ENCODE measurements around the gene OST4.

The OST4 gene

DNA sequence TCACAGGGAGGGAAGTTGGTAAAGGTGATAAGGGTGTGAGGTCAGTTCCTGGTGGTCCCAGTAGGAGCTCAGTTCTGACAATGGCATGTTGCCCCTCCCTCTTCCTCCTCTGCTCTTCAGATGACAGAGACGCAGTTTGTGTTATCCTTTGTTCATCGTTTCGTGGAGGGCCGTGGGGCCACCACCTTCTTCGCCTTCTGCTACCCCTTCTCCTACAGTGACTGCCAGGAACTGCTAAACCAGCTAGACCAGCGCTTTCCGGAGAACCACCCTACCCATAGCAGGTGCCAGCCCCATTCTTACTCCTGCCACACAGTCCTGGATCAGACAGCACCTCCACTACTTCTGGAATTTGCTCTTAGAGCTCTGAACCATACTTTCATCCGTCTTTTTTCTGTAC lies 17.7 kb downstream of the OST4 start:
- DNase-seq (ENCODE audit: low read depth, low spot score): no peak

DNA sequence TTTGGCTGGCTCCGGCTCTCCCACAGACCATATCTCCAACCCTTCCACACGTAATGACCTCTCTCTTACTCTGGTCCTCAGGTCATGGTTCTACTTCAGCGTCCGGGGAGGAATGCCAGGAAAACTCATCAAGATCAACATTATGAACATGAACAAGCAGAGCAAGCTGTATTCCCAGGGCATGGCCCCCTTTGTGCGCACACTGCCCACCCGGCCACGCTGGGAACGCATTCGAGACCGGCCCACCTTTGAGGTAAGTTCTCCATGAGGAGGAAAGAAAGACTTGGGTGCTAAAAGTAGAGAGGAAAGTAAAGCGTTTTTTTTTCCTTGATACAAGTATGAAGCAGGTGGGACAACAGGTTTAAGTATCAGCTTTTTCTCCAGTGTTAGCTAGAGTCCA lies 18.1 kb downstream of the OST4 start:
- DNase-seq (ENCODE audit: low read depth, low spot score): no peak

DNA sequence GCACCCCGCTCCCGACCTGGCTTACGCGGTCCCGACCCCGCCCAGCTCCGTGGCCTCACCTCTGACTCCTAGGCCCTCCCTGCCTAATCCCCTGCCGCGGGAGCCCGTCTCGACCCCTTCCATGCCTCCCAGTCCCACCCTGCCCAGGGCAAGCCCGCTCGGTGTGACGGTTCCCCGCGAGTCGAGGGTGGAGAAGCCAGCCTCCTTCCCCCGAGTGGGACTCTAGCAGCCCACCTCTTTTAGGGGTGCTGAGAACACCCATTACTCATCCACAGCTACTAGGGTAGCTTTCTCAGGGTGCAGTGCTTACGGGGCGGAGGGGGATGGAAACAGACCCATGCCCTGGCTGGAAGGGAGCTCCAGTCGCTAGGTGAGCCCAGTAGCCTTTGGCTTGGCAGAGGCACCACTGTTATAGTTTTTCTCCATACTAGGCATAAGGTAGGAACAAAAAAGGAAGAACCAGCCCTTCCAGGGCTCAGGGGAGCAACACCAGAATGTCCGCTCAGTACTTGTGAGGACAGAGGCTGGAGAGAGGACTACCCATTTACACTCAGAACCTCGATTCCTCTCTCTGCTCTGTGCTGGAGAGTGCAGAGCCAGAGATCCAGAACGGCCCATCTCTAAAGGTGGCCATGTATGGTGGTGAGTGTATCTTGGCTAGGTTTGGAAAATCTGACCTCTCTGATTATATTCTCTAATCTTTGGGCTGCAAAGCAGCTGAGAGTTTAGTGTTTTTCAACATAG lies 19.4 kb downstream of the OST4 start:
- peak; percentile 29 for DNase-seq (ENCODE audit: low read depth, low spot score)

DNA sequence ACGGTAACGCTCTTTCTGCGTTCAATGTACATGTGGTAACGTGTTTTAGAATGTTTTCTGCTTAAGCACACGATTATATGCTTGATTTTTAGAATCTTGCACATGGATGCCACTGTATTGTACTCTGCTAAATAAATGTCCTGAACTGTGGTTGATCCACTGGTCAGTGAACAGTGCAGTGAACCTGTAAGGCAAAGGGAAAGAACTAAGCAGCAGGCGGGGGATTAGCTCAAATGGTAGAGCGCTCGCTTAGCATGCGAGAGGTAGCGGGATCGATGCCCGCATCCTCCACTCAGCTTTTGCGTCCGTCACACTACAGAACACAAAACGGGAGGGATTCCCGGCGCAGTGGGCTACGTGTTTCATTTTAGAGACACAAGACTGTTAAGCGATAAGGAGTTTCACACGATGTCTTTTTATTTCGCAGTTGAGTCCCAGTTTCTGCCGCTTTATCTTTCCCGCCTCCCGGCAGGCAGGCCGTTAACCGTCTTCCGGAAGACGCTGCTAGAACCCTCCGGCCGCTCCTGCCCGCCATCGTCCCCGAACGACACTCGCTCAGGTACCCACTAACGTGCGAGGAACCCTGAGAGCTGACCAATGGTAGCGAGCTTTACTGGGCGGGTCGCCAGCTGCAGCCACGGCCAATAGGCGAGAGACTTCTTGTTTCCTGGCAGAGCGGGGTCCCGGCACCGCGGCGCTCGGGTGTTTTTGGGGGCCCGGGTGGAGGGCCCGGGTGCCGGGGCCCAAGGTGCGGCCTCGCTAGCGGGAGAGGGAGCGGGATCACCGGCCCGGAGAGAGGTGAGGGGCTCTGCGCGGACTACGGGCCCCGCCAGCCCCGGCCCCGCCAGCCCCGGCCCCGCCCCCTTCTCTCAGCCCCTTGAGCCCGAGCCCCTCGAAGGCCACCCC lies 20.2 kb downstream of the OST4 start, which contains the start of gene AGBL5:
AGBL5 (plus strand) TSS at position 673 of the 906 bp plus-strand sequence. CDS start 1,291 bp downstream, outside the sequence.
- peak; percentile 97 for DNase-seq (ENCODE audit: low read depth, low spot score)

DNA sequence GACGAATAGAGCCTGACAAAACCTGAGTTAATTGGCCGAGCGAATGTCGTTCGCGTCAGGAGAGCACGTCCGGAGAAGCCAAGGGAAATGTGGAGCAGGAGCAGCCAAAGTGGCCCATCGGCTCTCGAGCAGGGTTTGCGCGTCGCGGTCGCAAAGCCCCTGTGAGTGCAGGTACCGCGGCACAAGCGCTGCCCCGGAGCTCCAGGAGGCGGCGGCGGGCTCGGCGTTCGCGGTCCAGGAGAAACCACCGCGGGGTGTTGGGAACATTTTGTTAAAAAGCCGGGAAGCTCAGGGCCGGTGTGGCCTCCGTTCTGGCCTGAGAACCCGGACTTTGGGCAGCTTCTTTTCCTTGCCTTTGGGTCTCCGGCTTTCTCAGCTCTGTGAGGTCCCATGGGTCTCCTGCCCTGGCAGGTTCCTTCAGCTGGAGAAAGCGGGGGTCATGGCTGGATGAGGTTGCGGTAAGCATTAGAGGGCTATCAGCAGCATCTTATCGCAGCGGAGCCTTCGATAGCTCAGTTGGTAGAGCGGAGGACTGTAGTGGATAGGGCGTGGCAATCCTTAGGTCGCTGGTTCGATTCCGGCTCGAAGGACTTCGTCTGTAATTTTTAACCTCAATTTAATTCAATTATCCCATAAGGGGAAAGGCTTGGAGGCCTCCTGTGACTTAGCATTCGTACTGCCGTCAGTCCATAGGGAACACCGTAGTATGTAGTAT lies 21.0 kb downstream of the OST4 start:
- DNase-seq (ENCODE audit: low read depth, low spot score): peak; percentile 98

DNA sequence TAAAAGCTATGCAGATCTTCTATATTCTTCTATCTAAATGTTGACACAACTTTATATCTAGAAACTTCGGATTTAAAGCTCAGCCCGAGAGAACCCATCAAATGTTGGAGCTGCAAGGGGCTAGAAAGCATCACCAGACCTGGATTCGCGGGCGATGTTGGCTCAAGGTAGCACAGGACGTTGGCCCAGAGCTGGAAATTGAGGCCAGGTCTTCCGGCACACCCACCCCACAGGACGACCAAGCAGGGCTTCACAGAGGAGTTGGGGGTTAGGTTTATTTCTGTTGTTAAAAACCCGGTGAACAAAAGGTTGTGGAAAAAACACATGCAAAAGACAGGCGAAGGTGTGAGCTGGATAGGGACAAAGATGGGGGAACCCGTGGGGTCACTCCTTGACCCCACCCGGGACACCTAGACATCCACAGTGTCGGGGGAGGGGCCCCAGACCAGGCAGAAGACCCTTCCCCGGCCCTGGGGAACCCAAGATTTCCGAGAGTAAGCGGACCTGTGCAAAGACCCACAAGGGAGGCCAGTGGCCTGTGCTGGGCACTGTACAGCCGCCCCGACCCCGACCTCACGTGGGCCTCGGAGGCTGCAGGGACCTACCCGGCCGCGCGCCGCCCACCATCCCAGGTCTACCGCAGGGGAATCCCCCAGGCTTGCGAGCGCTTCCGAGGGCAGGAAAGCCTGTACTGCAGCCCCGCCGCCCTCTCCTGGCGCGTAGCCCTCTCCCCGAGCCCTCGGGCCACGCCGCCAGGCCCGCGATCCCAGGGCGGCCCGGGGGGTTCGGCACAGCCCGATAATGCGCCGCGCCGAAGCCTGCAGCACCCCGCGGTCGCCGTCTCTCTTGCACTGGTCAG lies 21.8 kb downstream of the OST4 start:
- DNase-seq (ENCODE audit: low read depth, low spot score): no peak

DNA sequence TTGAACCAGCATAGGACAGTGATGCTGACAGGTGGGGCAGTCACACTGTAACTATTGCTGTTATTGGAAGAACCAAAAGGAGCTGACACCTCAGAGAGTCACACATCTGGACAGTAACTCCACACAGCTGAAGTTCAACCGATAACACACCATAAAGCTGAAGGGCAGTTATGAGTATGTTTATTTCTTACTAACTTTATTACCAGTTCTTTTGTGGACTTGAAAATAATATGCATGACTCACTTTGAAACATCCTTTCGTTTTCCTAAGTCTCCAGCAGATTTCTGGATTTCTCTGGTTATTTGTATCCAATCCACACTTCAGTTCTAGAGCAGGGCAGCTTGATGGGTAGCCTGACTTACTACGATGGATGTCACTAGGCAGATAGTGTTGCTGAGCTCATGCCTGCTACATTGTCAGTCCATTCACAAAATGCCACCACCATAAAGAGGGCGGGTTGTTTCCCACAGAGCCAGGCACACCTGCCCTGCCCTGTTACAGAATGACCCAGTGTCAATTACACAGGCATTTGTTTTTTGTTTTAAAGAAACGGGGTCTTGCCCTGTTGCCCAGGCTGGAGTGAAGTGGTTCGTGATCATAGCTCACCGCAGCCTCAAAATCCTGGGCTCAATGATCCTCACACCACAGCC lies 28.3 kb downstream of the OST4 start:
- DNase-seq (ENCODE audit: low read depth, low spot score): no peak

DNA sequence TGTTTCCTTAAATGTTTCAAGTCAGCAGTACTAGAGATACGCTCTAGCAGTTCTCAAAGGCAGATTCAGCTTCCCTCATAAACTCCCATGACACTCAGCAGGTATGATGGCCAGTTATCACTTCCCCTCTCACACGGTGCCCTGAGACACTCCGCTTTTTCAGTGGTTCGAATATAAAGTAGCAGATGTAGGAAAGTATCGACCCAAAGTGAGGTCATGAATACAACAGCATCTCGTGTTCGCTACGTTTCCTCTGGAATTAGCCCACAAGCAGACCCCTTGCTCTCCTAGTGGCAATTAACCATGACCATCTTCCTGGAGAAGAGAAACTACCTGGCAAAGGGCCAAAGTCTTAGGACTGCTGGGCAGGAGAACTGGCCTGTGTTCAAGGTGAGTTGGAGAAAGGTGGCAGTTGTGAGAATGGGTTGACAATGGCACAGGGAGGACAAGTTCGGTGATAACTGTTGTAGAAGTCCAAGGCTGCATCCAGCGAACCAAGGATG lies 29.2 kb downstream of the OST4 start:
- DNase-seq (ENCODE audit: low read depth, low spot score): no peak

DNA sequence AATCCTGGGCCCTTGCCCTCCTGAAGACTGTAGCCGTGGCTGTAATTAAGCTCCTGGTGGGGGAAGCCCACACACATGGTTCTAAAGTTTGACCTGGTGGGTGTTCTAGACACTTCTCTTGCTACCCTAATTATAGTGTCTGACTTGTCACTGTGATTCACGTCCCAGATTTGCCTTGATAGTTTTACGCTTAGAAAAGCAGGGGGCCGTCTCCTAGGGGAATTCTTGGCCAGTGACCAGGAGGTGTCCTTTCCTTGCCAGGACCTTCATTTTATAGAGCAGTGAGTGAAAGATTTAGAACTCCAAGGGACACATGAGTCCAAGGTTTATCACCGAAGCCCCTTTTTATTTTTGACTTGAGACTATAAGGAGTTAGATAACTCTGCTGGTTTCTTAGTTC lies 29.7 kb downstream of the OST4 start:
- DNase-seq (ENCODE audit: low read depth, low spot score): no peak

DNA sequence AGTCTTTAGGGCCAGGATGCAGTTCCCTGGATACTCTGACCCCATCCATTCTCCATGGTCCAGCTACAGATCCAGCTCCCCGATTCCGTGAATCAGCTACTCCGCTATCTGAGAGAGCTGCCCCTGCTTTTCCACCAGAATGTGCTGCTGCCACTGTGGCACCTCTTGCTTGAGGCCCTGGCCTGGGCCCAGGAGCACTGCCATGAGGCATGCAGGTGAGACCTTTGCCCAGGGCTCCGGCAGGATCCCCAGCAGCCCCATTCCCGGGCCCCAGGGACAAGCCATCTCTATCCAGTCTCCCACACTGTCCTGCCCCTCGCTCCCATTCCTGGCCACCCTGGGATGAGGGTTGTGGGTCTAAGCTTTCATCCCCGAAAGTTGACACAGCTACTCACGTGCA lies 31.2 kb downstream of the OST4 start:
- no peak for DNase-seq (ENCODE audit: low read depth, low spot score)

DNA sequence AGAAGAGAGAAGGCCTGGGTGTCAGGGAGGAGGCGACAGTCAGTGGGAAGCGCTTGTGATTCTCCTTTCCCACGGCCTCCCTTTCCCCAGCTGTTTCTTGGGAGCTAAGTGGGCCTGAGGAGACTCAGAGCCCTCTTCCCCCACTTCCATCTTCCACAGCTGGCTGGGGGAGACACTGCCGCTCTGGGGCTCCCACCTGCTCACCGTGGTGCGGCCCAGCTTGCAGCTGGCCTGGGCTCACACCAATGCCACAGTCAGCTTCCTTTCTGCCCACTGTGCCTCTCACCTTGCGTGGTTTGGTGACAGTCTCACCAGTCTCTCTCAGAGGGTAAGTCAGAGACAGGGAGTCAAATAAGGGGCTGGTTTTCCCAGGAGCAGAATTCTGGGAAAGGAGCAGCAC lies 31.6 kb downstream of the OST4 start:
- no peak for DNase-seq (ENCODE audit: low read depth, low spot score)

DNA sequence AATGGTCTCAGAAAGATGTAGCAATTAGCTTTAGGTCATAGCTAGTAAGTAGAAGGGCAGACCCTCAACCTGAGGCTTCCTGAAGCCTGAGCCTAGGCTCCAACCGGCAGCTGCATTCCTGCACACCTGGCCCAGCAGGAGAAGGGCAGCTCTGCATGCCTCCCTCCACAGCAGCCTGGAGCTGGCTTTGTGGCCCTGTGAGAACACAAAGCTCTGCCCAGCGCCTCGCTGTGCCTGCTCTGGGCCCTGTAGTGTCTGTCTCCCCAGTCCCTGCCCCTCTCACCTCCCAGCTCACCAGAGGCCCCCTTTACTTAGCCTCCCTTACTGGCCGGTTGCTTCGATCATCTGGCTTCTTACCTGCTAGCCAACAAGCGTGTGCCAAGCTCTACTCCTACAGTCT lies 32.0 kb downstream of the OST4 start:
- no peak for DNase-seq (ENCODE audit: low read depth, low spot score)

DNA sequence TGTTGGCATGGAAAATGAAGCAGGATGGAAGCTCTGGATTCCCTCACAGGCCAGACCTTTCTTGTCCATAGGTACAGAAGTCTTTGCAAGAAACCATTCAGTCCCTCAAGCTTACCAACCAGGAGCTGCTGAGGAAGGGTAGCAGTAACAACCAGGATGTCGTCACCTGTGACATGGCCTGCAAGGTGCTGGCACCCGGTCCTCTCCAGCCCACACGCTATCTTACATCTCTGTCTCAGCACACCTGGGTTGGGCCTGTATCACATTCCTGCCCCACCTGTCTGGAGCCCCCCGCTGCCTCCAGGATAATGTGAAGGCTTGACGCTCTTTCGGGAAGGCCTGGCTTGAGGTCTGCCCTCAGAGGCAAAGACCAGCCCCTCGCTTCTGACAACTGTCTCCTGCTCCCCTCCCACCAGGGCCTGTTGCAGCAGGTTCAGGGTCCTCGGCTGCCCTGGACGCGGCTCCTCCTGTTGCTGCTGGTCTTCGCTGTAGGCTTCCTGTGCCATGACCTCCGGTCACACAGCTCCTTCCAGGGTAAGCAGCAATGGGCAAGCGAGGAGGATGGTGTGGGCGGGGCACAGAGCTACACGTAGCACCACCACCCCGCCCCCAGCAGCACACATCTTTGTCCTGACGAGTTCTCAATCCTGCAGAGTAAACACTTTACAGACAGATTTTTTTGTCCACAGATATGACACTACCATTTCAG lies 32.7 kb downstream of the OST4 start:
- no peak for DNase-seq (ENCODE audit: low read depth, low spot score)

DNA sequence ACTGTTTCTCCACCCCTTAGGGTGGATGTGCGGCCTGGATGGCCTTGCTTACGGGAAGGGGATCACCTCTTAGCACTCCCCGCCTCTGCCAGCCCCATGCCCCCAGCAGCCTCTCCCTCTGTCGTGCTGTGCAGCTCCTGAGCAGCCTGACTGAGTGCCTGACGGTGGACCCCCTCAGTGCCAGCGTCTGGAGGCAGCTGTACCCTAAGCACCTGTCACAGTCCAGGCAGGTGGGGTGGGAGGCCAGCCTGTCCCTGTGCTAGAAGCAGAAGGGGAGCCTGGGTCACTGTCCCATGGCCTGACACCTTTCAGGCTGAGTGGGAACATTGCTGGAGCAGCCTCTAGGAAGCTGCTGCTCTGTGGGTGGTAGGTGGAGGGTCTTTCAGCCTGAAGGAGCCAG lies 33.4 kb downstream of the OST4 start:
- DNase-seq (ENCODE audit: low read depth, low spot score): no peak

DNA sequence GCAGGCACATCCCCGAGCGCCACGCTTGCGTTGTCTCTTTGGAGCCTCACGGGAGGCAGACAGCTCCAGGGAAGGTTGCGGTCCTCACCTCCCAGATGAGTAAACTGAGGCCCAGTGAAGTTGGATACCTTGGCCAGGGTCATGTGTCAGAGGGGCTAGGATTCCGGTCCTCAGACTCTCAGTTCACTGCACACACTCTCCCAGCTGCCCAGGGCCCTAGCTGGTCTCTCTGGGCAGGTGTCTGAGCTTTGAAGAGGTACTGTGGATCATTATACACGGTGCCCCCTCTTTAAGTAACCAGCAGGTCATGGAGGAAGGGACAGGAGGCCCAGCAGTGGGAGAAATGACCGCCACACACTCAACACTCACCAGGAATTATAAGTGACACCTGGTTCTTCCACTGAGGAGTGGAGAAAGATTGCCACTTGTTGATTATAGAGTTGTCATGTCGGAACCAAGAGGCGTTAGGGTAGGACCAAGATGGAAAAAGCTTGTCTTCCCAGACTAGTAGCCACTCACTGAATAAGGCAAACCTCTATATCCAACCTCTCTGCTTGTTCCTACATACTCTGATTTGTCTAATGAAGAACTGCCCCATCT lies 38.1 kb downstream of the OST4 start:
- no peak for DNase-seq (ENCODE audit: low read depth, low spot score)

DNA sequence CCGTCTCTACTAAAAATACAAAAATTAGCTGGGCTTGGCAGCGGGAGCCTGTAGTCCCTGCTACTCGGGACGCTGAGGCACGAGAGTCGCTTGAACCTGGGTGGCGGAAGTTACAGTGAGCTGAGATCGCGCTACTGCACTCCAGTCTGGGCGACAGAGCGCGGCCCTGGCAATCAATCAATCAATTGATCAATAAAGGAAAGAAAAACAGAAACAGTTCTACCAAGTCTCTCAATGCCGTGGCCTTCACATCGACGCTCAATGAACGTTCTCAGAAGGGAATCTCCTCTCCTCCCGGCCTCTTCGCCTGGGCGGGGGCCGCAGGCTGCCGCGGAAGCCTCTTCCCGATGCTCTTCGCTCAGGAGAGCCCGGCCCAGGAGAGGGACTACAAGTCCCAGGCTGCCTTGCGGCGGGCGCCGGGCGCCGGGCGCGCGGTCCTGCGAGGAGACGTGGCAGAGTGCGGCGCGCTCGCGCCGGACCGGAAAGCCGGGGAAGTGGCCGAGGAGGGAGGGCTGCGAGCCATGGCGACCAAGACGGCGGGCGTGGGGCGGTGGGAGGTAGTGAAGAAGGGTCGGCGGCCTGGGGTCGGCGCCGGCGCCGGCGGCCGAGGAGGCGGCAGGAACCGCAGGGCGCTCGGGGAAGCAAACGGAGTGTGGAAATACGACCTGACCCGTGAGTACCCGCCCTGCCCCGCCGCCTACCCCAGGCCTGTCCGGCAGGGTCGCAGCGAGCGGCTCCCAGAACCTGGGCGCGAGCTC lies 38.8 kb downstream of the OST4 start, which contains the start of gene TMEM214:
TMEM214 (plus strand) TSS at position 471 of the 758 bp plus-strand sequence; CDS start at position 522, 51 bp downstream.
- peak; percentile 87 for DNase-seq (ENCODE audit: low read depth, low spot score)

DNA sequence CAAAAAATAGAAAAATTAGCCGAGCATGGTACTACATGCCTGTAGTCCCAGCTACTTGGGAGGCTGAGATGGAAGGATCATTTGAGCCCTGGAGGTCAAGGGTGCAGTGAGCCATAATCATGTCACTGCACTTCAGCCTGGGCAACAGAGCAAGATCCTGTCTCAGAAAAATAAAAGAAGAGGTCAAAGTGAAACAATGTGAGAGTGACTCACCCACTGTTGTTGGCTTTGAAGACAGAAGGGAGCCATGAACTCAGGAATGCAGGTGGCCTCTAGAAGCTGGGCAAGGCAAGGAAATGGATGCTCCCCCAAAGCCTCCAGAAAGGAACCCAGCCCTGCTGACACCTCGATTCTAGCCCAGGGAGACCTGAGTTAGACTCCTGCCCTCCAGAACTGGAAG lies 42.4 kb downstream of the OST4 start:
- DNase-seq (ENCODE audit: low read depth, low spot score): no peak

DNA sequence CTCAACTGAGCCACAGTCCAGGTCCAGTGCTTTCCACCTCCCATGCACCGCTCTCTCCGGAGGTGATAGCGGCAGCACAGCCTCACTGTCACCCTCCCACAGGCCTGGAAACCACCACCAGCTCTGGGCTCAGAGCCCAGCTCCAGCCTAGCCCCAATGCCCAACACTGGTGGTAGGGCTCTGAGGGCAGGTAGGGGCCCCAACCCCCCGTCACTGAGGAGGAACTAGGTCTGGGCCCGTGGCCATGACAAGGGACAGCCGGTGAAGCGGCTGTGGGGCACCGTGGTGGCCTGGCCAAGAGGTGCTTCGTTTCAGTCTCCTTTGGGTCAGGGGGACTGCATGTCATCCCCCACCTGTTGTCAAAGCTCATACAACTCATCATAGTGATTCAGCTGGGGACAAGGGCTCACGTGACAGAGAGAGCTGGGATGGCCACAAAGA lies 44.2 kb downstream of the OST4 start:
- DNase-seq (ENCODE audit: low read depth, low spot score): no peak
